Upper lobe of left lung (tissue), 4 donors: ENCODE measurements around the gene MCM5.

Source experiments
- CTCF ChIP-seq, 6 experiments: fragments of 450-650 bp in 4 of 6; fragments of 200-600 bp in 2 of 6; sonication (generic) in 2 of 6; IDR thresholded peaks; one replicate each; pipeline ENCODE4 v1.5.1; 2016 to 2019; ENCODE audit warnings: antibody characterized with exemption in 6 of 6
- EP300 ChIP-seq, 4 donors: sonication (generic); formaldehyde crosslinking; IDR thresholded peaks; one replicate each; pipeline ENCODE4 v1.5.1; 2017; ENCODE audit warnings: antibody characterized with exemption in 4 of 4, control low read depth in 2 of 4
- POLR2A ChIP-seq, 4 donors: fragments of 450-650 bp; IDR thresholded peaks; one replicate each; pipeline ENCODE4 v1.5.1; 2016 to 2017; ENCODE audit warnings: antibody characterized with exemption in 4 of 4, mild to moderate bottlenecking in 2 of 4
- POLR2AphosphoS5 ChIP-seq, 2 donors: sonication (generic); formaldehyde crosslinking; IDR thresholded peaks; one replicate each; pipeline ENCODE4 v1.5.1; 2017; ENCODE audit warnings: antibody characterized with exemption in 2 of 2

GRCh38 chr22:35359380-35360065 is 40.4 kb upstream of the MCM5 start:
- no peak for TF ChIP-seq CTCF (IDR thresholded peaks at IDR 0.05)
- no peak for TF ChIP-seq POLR2A (IDR thresholded peaks at IDR 0.05)
- no peak for TF ChIP-seq POLR2AphosphoS5 (IDR thresholded peaks at IDR 0.05)
- TF ChIP-seq EP300 (IDR thresholded peaks at IDR 0.05): no peak
